Activated CD8-positive, alpha-beta memory T cell treated with anti-CD3 and anti-CD28 coated beads, Interleukin-2, amount 50 U/mL, for 1 hour (primary cell): ENCODE results near the gene USP9X.
"Not testable (repeated sequence)": the region's sequence is repeated elsewhere in the genome, so short reads cannot be mapped to it uniquely, and the experiment has no call there.

Source experiments
- DNase-seq: peaks from one replicate; pipeline ENCODE4 v3.0.0-alpha.2; 2020; ENCODE audit errors: extremely low read depth

Gene USP9X

DNA sequence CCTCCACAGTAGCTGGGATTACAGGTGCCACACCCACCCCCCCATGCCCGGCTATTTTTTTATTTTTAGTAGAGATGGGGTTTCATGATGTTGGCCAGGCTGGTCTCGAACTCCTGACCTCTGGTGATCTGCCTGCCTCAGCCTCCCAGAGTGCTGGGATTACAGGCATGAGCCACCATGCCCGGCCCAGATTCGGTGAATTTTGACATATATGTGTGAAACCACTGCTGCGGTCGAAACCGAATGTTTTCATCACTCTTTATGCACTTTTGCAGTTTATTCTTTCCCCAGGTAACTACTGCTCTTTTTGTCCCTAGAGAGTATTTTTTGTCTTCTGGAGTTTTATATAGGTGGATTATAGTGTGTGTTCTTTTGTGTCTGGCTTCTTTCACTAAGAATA is 101.7 kb downstream of the USP9X start:
- not testable (repeated sequence) for DNase-seq

- DNase-seq: no peak
These were observed 103.9 kb downstream of the USP9X start for GRCh38 chrX:41189156-41189555.

- no peak for DNase-seq
These were observed 107.6 kb downstream of the USP9X start for GRCh38 chrX:41192880-41193279.

DNA sequence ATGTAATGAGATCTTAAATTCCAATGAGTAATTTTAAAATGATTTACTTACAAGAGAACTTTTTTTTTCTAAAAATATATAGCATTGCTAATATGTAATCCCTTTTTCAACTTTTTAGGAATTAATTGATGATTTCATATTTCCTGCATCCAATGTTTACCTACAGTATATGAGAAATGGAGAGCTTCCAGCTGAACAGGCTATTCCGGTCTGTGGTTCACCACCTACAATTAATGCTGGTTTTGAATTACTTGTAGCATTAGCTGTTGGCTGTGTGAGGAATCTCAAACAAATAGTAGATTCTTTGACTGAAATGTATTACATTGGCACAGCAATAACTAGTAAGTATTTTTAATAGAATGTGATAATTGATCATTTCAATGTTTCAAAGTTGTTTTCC is 113.2 kb downstream of the USP9X start:
- DNase-seq: no peak

DNA sequence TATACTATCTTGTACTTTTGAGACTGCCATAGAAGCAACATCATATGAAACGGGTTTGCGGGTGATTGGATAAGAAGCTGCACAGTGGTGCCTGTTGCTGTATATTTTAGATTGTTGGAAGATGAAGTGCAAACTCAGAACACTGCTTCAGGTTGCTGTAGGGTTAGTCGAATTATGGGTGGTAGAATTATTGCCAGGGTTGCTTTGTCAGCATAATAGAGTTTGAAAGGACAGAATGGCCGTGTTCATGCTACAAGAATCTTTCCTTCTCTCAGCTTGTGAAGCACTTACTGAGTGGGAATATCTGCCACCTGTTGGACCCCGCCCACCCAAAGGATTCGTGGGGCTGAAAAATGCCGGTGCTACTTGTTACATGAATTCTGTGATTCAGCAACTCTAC is 115.5 kb downstream of the USP9X start:
- no peak for DNase-seq

GRCh38 chrX:41209853-41210252 is 124.6 kb downstream of the USP9X start:
- no peak for DNase-seq

DNA sequence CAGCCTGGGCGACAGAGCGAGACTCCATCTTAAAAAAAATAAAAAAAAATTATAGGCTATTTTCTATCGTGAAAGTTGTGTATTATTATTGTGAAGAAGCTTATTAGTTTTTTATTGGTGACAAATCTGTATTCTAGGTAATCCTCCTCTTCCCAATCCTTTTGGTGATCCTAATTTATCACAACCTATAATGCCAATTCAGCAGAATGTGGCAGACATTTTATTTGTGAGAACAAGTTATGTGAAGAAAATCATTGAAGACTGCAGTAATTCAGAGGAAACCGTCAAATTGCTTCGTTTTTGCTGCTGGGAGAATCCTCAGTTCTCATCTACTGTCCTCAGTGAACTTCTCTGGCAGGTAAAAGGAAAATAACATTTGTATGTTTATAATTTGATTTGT is 139.4 kb downstream of the USP9X start:
- DNase-seq: no peak

DNA sequence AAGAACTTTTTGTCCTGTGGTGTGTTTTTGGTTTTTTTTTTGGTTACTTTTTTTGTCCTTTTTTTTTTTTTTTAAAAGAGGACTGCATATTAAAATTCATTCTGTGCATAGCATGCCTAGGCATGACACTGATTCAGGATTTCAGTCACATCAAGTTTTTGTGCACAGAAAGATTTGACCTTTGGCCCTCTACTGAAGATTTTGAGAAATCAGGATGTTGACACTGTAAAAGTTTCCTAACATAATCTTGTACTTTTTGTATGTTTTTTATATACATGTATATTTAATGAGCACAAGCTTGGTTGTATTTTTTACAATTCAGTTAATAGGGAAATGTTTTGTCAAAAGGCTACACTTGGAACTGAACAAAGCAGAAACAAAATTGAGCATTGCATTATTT is 148.7 kb downstream of the USP9X start:
- no peak for DNase-seq

DNA sequence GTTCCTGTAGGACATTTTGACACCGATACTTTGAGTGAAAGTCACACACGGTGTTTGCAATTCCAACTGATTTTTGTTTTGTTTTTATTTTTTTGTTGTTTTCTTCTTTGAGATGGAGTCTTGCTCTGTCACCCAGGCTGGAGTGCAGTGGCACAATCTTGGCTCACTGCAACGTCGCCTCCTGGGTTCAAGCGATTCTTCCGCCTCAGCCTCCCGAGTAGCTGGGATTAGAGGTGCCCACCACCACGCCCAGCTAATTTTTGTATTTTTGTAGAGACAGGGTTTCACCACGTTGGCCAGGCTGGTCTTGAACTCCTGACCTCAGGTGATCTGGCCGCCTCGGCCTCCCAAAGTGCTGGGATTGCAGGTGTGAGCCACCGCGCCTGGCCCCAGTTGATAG is 149.2 kb downstream of the USP9X start:
- not testable (repeated sequence) for DNase-seq

DNA sequence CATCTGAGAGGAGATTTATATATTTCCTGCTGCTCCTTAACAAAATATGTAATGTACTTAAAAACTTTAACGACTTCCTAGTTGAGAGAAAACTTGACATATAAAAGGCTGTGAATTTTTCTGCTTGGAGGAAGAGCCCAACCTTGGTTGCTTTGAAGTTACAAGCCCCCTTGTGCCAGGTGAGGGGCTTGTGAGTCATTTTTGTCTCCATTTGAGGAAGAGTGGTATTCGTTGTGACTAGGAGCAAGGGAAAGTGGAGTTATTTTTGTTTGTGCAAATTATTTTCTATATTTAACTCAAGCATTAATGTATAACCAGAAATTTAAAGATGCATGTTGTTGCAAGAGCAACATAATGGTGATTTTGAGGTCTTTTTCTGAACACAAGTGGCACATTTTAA is 149.7 kb downstream of the USP9X start:
- DNase-seq: no peak

- no peak for DNase-seq
These were observed 151.4 kb downstream of the USP9X start for GRCh38 chrX:41236629-41237028.

DNA sequence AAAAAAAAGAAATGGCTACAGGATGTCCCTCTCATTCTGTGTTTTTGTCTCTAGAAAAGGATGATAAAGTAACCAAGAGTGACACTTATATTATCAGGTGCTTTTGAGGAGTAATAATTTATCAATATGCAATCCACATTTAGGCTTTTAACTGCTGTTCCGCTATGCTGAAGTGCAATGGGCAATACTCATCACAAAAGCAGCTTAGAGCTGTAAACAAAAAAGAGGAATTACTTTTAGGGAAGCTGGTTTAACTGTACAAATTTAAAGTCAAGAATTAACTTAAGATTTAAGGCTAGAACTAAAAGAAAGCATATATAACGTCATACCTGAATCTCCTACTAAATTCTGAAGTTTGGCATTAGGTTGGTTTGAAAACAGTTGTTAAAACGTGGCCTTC is 155.3 kb downstream of the USP9X start:
- no peak for DNase-seq

GRCh38 chrX:41241962-41242361 is 156.7 kb downstream of the USP9X start:
- DNase-seq: no peak

DNA sequence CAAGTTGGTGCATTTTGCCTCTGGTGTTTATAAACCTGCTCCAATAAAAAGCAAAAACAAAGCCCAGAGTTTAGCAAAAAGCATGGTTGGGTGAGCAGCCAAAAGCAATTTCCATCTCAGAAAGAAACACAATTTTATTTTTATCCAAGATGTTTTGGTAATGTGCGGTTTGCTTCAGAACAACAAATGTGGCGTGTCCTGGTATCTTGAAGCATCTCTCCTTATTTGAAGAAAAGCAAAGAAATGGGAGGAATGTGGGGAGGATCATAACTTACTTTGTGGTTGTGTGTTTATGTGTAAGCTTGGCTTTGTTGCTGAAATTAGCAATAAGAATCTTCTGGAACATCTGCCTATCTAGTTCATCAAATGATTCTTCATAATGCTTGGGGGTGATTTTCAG is 160.4 kb downstream of the USP9X start:
- no peak for DNase-seq

DNA sequence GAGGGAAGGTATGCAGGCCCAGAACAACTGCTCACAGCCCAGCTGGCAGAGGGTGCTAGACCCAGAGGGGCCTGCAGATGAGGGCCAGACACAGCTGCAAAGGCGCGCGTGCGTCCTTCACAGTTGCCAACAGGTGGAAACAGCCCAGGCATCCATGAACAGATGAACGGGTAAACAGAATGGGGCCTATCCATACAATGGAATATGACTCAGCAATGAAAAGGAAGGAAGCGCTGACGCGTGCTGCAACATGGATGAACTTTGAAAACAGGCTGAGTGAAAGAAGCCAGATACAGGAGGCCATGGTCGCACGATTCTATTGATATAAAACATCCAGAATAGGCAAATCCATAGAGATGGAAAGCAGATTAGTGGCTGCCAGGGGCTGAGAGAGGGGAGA is 165.6 kb downstream of the USP9X start:
- no peak for DNase-seq

DNA sequence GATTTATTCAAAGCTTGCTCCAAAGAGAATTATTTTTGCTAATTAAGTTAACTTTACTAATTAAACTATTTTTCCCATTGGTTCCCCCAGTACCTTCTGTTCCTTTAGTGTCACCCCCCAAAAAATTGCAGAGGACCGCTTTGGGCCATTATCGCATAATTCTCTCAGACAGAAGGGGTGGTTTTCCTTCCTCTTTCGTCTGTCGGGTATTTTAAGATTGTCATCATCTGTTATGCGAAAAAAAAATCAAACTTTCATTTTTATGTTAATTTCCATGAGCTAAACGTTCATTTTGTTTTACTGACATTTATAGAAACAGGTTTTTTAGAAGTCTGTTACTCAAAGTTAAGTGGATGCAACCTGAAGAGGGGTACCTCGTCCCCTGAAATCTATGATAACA is 172.6 kb downstream of the USP9X start:
- no peak for DNase-seq

DNA sequence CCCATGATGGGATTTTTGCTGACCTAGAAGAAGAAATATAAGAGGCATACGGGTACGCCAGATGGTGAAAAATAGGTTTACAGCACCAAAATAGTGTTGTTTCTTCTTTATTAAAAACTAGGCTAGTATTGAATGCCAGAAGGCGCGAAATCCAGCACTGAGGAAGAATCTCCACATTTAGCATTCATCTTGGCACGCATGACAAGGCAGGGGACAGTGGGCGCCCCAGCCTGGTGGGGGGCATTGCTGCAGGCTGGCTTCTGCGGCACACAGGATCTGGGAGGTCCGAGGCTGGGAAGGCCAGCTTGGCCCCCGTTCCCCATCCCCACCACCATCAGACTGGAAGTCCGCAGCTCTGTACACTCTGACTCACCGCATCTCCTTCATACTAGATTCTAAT is 173.0 kb downstream of the USP9X start:
- no peak for DNase-seq

- no peak for DNase-seq
These were observed 173.6 kb downstream of the USP9X start for GRCh38 chrX:41258871-41259270.

DNA sequence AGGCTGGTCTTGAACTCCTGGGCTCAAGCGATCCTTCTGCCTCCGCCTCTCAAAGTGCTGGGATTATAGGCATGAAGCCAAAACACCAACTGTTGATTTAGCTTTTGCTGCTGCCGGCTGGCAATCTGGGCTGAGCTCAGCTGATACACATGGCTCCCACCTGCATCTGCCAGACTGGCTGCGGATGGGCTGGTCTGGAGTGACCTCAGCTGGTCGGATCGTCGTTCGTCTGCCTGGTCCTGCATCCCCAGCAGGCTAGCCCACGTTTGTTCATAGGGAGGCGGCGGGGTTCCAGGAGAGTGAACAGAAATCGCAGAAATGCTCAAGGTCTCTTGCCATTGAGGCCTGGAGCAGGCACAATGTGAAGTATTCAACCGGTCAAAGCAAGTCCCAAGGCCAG is 174.3 kb downstream of the USP9X start:
- no peak for DNase-seq

DNA sequence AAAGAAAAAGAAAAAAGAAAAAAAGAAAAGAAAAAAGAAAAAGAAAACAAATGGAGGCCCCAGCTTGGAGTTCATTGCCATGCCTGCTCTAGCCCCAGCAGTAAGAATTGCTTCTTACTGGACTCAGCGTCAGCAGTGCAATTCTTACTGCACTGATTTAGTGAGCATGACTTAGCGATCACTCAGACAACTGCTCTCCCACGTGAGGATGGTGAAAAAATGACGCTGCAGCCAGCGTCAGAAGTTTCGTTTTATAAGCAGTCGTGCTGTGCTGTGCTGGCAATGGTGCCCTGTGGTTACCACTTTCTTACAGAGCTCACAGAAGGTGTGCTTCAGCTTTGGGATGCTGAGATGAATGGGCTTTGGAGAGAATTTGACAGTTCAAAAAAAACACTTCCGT is 180.4 kb downstream of the USP9X start:
- DNase-seq: no peak

- DNase-seq: no peak
These were observed 188.4 kb downstream of the USP9X start for GRCh38 chrX:41273638-41274037.

GRCh38 chrX:41275661-41276609 is 190.7 kb downstream of the USP9X start:
- no peak for DNase-seq

DNA sequence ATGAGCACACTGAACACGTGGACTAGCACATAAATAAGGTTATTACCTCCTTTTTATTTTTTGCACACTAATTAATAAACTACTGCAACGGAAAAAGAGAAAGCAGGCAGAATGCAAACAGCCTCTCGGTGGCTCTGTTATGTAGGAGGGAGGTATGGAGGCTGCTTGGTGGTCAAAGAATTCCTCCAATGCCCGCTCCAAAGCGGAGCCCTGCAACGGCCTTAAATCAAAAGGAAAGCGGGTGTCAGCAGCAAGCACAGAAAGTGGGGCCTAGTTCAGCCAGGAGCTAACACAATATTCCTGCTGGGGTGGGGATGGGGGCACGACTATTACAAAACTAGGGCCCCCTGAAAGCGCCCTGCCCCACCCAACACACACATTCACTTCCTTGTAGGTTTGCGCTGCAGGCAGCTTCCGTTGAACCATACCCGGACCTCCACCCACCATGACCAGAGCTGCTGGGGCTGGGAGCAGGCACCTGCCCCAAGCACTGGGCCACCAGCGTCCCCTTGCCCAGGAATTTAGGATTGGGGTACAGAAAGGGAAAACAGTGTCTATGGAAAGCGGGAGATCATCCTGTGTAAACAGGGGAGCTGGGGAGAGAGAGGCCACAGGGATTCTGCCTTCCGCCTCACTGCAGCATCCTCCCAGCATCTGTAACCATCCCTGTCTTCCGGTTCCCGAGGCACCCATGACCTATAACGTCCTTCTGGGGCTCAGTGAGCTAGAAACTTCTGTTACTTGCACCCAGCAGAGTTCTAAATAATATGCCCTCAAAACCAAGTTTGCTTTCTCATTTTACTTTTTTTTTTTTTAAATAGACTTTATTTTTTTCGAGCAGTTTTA is 191.6 kb downstream of the USP9X start:
- no peak for DNase-seq
